ENCODE data around the gene FCGR2B.

DNA sequence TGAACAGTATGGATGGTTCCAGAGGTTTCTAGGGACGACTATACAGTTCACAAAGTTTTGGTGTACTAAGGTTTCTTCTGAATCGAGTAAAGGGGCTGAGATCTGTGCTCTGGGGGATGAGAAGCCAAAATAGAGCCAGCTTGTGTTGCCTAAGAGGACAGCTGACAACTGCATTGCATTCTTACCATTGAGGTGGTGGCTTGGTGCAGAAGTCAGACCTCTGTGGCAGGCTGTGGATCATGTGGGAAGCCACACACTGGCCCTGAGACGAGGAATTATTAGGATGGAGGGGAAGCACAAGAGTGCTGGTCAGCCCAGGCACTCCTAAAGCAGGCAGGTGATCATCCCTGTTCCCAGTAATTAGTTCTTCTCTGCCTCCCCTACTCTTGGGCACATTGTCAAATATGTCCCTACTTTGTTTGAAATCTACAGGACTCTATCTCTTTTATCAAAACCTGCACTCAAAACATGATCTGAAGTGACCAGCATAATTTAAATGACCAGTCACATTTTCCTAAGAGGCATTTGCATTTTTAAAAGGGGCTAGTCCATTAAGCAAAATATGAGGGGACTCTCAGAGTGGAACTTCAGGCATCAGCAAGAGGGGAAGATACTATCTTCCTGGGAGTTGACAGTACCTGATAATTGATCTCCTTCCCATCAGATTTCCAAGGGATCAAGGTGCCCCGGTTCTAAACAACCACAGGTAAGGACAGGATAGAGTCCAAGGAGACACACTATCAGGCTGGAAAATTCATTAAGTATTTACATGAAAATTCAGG lies 58.2 kb downstream of the FCGR2B start, which contains the start of gene FCRLB:
- TF ChIP-seq GATA2 (IDR thresholded peaks at IDR 0.05; ENCODE audit: low read depth, low read length), result no peak
- TF ChIP-seq GATA3 (IDR thresholded peaks at IDR 0.05; ENCODE audit: low read depth, low read length), result no peak

All from SH-SY5Y (cell line).